ENCODE results near the gene PLGRKT. TPM values are rescaled to one million over a fixed set of nuclear protein-coding genes. Genes with fewer than 3 reads are reported as not detected.
"Not testable (repeated sequence)": the region's sequence is repeated elsewhere in the genome, so short reads cannot be mapped to it uniquely, and the experiment has no call there.

PLGRKT gene
- total and polyA plus RNA-seq, 2 experiments from 2014 or later, result 28.3 to 40.3 TPM

GRCh38 chr9:5352637-5353248, 85.0 kb downstream of the PLGRKT start:
- no peak overlapping the region for H2AFZ ChIP-seq
- no peaks in the 10 kb centered on the region for H3K79me2 ChIP-seq (ENCODE audit: insufficient read depth)
- 91 to 100% methylated on average over 1 of the region's 1 CpG for WGBS, 2 experiments (ENCODE audit: low coverage in 1 of 2, low lambda C conversion rate in 2 of 2, missing lambda C conversion rate in 2 of 2)
- in situ Hi-C loops (cut with MboI), result no loop called here
- no peaks in the 10 kb centered on the region for H3F3A ChIP-seq (ENCODE audit: insufficient read depth)
- H3K4me3 ChIP-seq, result no peak overlapping the region
- no peaks in the 10 kb centered on the region for H3K27me3 ChIP-seq (replicated peaks; ENCODE audit: insufficient read depth)
- H4K20me1 ChIP-seq (ENCODE audit: insufficient read depth), result no peaks in the 10 kb centered on the region
- H3K36me3 ChIP-seq (ENCODE audit: low read depth), result no peaks in the 10 kb centered on the region
- no peak for DNase-seq
- no peak overlapping the region for H3K4me2 ChIP-seq (ENCODE audit: unreplicated experiment)
- no peaks in the 10 kb centered on the region for H3K9me2 ChIP-seq (ENCODE audit: insufficient read depth)
- no peak overlapping the region for H3K27ac ChIP-seq
- TF ChIP-seq EZH2 (IDR thresholded peaks at IDR 0.05; ENCODE audit: insufficient read depth, poor library complexity, severe bottlenecking), result no peak
- TF ChIP-seq EZH2phosphoT487 (IDR thresholded peaks at IDR 0.05; ENCODE audit: insufficient read depth, low read depth), result no peak
- H3K9me3 ChIP-seq (ENCODE audit: low read depth), result no peaks in the 10 kb centered on the region
- no peak overlapping the region for H3K9ac ChIP-seq
- H3K4me1 ChIP-seq (ENCODE audit: insufficient read depth), result no peaks in the 10 kb centered on the region

DNA sequence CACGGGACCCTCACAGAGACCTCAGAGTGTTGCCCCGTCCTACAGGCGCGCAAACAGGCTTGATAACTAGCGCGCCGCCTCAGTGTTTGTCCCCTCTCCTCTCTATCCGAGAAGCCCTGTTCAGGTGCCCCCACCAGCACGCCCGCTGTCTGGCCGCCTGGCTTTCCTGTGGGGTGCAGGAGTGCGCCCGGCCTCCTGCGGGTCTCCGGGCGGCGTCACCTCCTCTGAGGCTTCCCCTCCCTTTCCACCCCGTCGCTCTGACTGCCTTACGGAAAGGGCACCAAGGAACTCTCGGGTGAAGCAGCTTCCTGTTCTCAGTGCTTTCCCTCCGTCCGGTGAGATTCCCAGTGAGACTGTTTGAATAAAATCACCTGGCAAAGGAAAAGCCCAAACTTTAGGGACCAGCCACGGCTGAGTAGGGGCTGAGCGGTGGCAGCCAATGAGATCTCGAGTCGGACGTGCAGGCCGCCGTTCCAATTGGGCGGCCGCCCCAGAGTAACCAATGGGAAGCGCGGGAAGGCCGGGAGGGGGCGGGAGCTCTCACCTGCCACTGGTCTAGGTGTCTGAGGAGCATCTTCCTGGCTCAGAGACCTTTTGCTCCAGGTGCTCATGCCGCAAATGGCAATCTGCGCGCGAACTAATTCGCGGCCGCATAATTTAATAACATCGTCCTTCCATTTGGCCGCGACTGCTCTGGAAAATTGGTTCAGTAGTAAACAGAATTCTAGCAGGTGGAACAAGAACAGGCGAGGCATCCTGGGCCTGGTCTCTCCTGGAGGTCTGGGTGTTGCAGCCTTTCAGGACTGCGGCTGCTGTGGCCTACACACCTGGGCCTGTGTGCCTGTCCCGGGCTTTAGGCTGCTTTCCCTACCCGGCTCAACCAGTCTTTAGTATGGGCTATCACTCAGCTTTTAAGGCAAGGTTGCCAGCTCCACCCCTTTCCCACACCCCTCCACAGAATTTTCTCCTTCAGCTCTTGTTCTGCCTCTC, 98.4 kb downstream of the PLGRKT start, which contains the start of gene RLN1:
Gene RLN1 (minus strand): TSS at position 885 of the 990 bp plus-strand sequence. CDS start 130 bp downstream, at position 755.
- H3K27ac ChIP-seq; H3F3A ChIP-seq (ENCODE audit: insufficient read depth); H3K9me3 ChIP-seq (ENCODE audit: low read depth); DNase-seq; in situ Hi-C loops (cut with MboI); H2AFZ ChIP-seq; H3K4me3 ChIP-seq; H4K20me1 ChIP-seq (ENCODE audit: insufficient read depth); H3K9ac ChIP-seq; H3K4me2 ChIP-seq (ENCODE audit: unreplicated experiment); H3K79me2 ChIP-seq (ENCODE audit: insufficient read depth); H3K9me2 ChIP-seq (ENCODE audit: insufficient read depth); H3K36me3 ChIP-seq (ENCODE audit: low read depth); H3K4me1 ChIP-seq (ENCODE audit: insufficient read depth): not testable (repeated sequence)
- 25 to 28% methylated on average over 14 of the region's 50 CpGs for WGBS, 2 experiments (ENCODE audit: low coverage in 1 of 2, low lambda C conversion rate in 2 of 2, missing lambda C conversion rate in 2 of 2)
- peaks cover 21% of the 10 kb centered on the region for H3K27me3 ChIP-seq (replicated peaks; ENCODE audit: insufficient read depth)

GRCh38 chr9:5336688-5337087, 101.0 kb downstream of the PLGRKT start:
- Histone ChIP-seq H3K9me3 (ENCODE audit: low read depth) (no peaks in the 10 kb centered on the region), H3K9me2 (ENCODE audit: insufficient read depth) (no peaks in the 10 kb centered on the region), H2AFZ (no peak overlapping the region), H3K27ac (no peak overlapping the region), H3K9ac (no peak overlapping the region), H4K20me1 (ENCODE audit: insufficient read depth) (no peaks in the 10 kb centered on the region), H3K36me3 (ENCODE audit: low read depth) (no peaks in the 10 kb centered on the region), H3K4me2 (ENCODE audit: unreplicated experiment) (no peak overlapping the region), H3K79me2 (ENCODE audit: insufficient read depth) (no peaks in the 10 kb centered on the region), H3K4me3 (no peak overlapping the region), H3K27me3 (replicated peaks; ENCODE audit: insufficient read depth) (peaks cover 25% of the 10 kb centered on the region), H3F3A (ENCODE audit: insufficient read depth) (no peaks in the 10 kb centered on the region), H3K4me1 (ENCODE audit: insufficient read depth) (no peaks in the 10 kb centered on the region)
- in situ Hi-C loops (cut with MboI), result no loop called here
- TF ChIP-seq EZH2phosphoT487 (IDR thresholded peaks at IDR 0.05; ENCODE audit: insufficient read depth, low read depth) (no peak), EZH2 (IDR thresholded peaks at IDR 0.05; ENCODE audit: insufficient read depth, poor library complexity, severe bottlenecking) (no peak)
- WGBS, 2 experiments (ENCODE audit: low coverage in 1 of 2, low lambda C conversion rate in 2 of 2, missing lambda C conversion rate in 2 of 2), result 65 to 67% methylated on average over 4 of the region's 4 CpGs
- no peak for DNase-seq

DNA sequence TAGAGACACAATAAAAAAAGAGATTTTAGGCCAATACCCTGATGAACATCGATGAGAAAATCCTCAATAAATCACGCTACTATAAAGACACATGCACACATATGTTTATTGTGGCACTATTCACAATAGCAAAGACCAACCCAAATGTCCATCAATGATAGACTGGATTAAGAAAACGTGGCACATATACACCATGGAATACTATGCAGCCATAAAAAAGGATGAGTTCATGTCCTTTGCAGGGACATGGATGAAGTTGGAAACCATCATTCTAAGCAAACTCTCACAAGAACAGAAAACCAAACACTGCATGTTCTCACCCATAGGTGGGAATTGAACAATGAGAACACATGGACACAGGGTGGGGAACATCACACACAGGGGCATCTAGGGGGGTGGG, 106.4 kb downstream of the PLGRKT start:
- H3F3A ChIP-seq (ENCODE audit: insufficient read depth); H3K4me3 ChIP-seq; H3K79me2 ChIP-seq (ENCODE audit: insufficient read depth); H3K4me1 ChIP-seq (ENCODE audit: insufficient read depth); H3K9ac ChIP-seq; in situ Hi-C loops (cut with MboI); H2AFZ ChIP-seq; H3K4me2 ChIP-seq (ENCODE audit: unreplicated experiment); H3K27ac ChIP-seq; H3K9me3 ChIP-seq (ENCODE audit: low read depth); H3K9me2 ChIP-seq (ENCODE audit: insufficient read depth); H4K20me1 ChIP-seq (ENCODE audit: insufficient read depth); H3K36me3 ChIP-seq (ENCODE audit: low read depth); DNase-seq: not testable (repeated sequence)
- H3K27me3 ChIP-seq (replicated peaks; ENCODE audit: insufficient read depth), result peaks cover 17% of the 10 kb centered on the region
- 62 to 63% methylated on average over 3 of the region's 3 CpGs for WGBS, 2 experiments (ENCODE audit: low coverage in 1 of 2, low lambda C conversion rate in 2 of 2, missing lambda C conversion rate in 2 of 2)

Data from GM23248 (cell line).